Non-pigmented ciliary epithelial cell (primary cell): ENCODE data around the gene AXIN2.

Experiments used
- DNase-seq: peaks from one replicate; pipeline ENCODE4 v3.0.0-alpha.2; 2010; ENCODE audit warnings: low read depth

AXIN2 gene

GRCh38 chr17:65561452-65562205 is at the start of gene AXIN2:
AXIN2 (minus strand) TSS chr17:65561648; CDS start chr17:65558620, 3,028 bp downstream.
- DNase-seq: peak; percentile 31

GRCh38 chr17:65609749-65610148 is 48.3 kb upstream of the AXIN2 start:
- no peak for DNase-seq

DNA sequence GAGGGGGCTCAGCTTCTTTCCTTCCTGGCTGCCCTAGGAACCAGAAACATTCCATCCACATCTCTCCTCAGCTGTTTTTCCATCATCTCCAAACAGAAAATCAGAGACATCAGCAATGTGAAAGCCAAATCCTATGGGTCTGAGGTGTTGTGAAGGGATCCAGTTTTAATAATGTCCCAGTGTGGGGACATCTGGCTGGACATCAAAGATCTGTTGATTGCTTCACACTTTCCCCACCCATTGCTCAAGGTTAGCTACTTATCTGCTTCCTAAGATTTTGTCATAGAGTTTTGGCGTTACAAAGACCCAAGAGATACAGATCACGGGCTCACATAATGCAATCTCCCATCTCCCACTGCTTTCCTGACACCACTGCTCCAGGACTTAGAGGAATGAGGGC is 47.8 kb upstream of the AXIN2 start:
- DNase-seq: no peak

DNA sequence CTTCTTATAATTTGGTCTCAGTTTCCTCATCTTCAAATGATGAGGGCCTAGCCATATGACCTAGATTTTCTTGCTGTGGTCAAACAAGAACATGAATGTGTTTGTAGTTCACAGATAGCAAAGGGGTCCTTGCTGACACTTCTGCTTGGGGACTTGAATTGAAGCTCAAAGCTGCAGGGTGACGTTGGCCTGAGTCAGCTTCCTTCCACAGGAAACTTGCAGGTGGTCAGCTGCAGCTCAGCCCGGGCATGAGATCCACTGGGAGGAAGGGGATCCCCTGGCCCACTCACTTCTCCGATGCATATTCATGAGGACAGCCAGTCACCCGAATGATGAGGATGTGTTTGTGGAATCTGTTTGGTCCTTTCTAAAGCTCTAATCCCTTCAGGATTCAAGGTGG is 42.6 kb upstream of the AXIN2 start:
- DNase-seq: no peak

DNA sequence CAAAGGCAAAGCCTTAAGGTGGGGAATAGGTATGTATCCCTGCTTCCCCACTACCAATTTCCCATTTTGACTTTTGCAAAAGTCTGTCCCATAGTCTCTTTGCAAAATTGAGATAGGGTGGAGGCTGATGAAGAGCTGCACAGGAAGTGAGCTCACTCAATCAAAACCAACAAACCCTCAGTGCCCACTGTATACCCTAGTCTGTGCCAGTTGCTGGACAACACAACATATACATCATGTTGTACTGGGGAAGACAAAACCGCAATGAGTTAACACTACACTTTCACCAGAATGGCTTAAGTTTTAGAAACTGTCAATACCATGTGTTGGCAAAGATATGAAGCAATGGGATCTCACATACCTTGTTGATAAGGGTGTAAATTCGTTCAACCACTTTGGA is 40.4 kb upstream of the AXIN2 start:
- no peak for DNase-seq

DNA sequence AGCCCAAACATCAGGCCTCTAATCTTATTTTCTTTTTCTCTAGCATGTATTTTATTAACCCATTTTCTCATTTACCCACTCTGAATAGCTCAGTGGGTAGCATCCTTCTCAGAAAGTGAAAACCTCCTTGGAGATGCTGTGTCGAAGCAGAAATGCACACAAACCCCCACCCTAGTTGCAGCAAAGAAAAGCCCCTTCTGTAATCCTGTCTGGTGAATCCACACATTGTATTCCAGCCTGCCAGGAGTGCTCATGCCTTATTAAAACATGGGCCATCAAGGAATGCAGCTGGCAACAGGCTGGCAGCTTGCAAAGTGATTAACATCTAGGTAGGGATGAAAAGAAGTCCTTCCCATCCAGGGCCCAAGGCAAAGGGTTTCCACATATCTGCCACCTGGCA is 39.7 kb upstream of the AXIN2 start:
- no peak for DNase-seq

DNA sequence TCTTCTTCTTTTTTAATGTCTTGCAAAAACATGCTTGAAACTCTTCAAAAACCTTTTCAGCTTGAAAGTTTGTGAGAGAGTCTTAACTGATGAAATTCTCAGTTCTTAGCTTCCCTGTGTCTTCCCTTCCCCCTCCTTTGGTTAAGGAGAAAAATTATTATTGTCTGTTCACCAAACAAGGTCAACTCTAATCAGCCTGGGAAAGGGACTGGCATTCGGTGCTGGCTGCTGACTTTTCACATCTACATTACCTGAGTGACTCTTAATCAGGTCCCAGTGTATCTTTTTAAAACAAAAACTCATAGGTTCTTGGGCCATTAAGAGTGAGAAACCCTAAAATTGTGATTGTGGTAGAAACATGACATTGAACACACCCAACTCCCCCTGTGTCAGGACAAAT is 39.1 kb upstream of the AXIN2 start:
- no peak for DNase-seq

- no peak for DNase-seq
Measured at GRCh38 chr17:65599650-65600049, 38.2 kb upstream of the AXIN2 start.

GRCh38 chr17:65598746-65599145 is 37.3 kb upstream of the AXIN2 start:
- no peak for DNase-seq

DNA sequence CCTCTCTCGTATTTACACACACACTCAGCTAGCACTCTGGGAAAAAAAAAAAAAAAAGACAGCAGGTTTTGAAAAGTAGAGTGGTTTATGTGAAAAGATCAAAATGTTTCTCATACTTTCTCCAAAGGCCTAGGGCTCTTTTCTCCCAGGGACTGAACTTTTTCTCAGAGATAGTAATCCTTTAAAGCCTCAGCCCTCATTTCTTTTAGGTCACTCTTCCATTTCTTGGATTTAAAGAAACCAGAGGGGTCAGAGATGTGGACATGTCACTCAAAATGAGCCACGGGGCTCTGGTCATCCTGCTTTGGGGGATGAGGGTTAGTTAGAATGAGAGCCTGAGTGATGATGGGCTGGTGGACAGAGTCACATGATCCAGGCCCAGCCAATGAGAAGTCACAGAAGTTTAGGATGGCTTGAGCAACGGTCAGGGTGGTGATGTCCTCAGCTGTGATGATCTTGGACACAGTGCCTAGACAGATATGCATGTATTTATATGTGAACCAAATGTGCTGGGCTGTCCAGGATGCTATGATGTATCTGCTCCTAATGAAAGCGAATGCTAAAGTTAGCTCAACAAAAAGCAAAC is 33.7 kb upstream of the AXIN2 start:
- DNase-seq: no peak

- no peak for DNase-seq
Measured at GRCh38 chr17:65593855-65594845, 32.7 kb upstream of the AXIN2 start.

DNA sequence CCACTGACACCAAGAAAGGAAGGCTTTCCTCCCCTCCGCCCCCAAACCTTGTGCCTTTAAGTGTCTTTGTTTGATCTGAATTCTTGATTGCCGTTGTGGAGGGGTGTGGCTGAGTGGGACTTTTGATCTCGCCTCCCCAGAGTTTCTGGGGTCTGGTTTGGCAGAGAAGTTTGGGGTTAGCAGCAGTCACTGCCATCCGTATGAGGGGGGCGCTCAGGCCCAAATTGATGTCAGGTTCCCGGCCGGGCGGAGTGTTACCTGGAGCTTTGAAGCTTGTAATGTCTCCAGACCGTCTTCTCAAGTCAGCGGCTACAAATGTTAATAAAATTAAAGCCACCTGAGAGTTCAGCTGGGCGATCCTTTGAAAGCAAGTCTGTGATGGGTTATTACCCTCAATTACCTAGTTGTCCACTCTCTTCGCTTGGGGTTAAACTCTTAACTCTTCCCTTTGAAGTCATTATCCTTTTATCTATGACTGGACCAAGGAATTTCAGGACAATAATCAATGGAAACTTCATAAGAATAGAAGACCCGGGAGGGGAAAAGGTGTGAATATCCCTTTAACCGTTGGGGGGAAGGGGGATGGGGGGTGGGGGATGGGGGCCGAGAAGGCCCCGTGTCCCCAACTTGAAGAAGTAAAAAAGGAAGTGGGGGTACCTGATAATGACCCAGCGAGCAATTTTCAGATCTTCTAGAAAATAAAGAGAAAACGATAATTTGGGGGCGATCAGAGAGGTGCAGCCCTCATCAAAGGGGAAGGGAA is 31.8 kb upstream of the AXIN2 start:
- DNase-seq: no peak

- DNase-seq: no peak
Measured at GRCh38 chr17:65592125-65592965, 30.9 kb upstream of the AXIN2 start.

DNA sequence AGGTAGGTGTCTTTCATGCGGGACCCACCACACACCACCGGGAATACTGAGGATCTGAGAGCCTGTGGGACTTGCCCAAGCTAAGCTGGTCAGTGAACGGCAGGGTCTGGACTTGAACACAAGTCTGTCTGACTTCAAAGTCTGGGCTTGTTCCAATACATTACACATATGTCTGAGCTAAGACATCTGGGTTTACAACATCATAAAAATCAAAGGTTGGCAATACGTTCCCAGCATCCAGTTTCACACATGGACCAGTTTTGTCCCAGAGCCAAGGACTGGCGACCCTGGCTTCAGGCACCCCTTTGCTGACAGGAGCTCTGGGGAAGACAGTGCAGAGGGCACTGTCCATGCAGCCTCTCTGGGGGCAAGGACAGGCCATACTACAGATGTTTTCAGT is 27.9 kb upstream of the AXIN2 start:
- no peak for DNase-seq

DNA sequence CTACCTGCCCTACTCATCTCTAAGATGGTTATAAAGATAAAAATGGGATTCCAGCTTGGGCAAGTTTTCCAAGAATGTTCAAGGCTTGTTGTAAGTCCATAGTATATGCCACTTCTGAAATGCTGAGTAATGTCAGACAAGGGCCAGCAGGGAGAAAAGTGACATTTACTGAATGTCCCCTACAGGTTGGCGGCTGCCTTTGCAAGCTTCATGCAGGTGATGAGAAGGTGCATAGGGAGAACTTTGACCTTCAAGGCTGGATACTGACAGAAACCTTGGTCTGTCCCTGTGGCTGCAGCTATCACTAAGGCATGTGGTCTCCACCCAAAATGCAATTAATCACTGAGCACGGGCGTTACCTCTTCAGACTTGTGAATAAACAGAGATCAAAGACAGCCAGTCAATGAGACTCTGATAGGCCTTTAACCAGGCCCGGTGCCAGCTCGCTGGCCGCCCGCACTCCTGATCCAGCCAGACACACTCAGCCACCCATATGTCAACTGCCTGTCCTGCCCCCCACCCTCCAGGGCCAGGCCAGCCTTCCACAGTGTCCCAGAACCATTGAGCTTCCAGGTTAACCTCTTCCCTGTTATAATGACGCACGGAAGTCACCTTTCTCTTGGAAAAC is 26.8 kb upstream of the AXIN2 start:
- no peak for DNase-seq

GRCh38 chr17:65587534-65588180 is 26.2 kb upstream of the AXIN2 start:
- no peak for DNase-seq

DNA sequence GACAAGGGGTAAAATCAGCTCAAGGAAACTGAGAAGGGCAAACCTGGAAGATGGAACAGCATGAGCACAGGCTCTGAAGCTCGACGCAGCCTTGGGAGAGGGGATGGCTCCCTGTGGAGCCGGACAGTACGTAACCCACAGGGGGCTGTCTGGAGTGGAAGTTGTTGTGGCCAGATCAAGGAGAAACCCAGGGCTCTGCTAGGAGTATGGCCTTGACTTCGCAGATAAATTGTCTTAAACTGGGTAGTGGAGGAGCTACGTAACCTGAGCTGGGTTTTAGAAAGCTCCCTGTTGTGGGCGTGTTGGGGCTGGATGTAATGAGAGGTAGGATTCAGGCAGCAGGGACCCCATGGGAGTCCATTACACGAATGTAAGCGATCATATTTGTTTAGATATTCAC is 25.5 kb upstream of the AXIN2 start:
- DNase-seq: no peak

GRCh38 chr17:65584604-65585521 is 23.4 kb upstream of the AXIN2 start:
- DNase-seq: no peak
